AG04450 (cell line): Measurements from ENCODE around the gene VSX2. TPM values are rescaled to one million over a fixed set of nuclear protein-coding genes. Genes with fewer than 3 reads are reported as not detected.

Experiments
- CTCF ChIA-PET: fragments of 300-600, 350-600 bp; formaldehyde crosslinking; extraction: SDS; loops from one replicate; lab custom pipeline; 2022; ENCODE audit warnings: antibody characterized with exemption, inconsistent platforms; lab: Charles Lee
- POLR2A ChIA-PET: fragments of 350-600 bp; formaldehyde crosslinking; extraction: SDS; loops from one replicate; lab custom pipeline; 2021; ENCODE audit warnings: antibody characterized with exemption, inconsistent platforms; lab: Yijun Ruan, JAX
- DNase-seq: peaks from one replicate; pipeline ENCODE4 v3.0.0-alpha.2; 2011; ENCODE audit warnings: low read depth, low spot score
- H3K27ac ChIP-seq: one replicate; pipeline ENCODE4 v1.5.1; 2012; ENCODE audit warnings: low read depth, low read length, control low read depth
- H3K27me3 ChIP-seq: one replicate; pipeline ENCODE4 v1.6.0; 2012; ENCODE audit warnings: low read length; ENCODE audit not compliant: control insufficient read depth, insufficient read depth
- H3K4me3 ChIP-seq: 2 replicates; pipeline ENCODE4 v1.5.1; 2011; ENCODE audit warnings: mild to moderate bottlenecking, low read depth, low read length, control low read depth
- H3K9me3 ChIP-seq: 2 replicates; pipeline ENCODE4 v1.5.1; 2012; ENCODE audit warnings: low read length; ENCODE audit not compliant: control insufficient read depth, insufficient read depth
- CTCF ChIP-seq: IDR thresholded peaks from 2 replicates; pipeline ENCODE4 v1.5.1; 2011; ENCODE audit warnings: low read depth, low read length, control low read depth, inconsistent platforms
- polyA plus RNA-seq: library from polyadenylated mRNA; depleted of rRNA; stranded (reverse); fragments of >200 nt; gene quantifications from 2 replicates; pipeline ENCODE4 v1.2.3, GENCODE V29; 2011

Gene VSX2
- polyA plus RNA-seq, 1 experiment, result not detected

GRCh38 chr14:74216671-74217070 is 22.6 kb upstream of the VSX2 start:
- CTCF ChIA-PET, result interaction anchor here (0.8 to 2.1 kb wide), 5 partner anchors 8 to 78 kb away, joined by 3 to 5 read pairs (median 4); no protein-coding TSS in a partner anchor
- no peak for DNase-seq

GRCh38 chr14:74217672-74218448 is 21.4 kb upstream of the VSX2 start:
- POLR2A ChIA-PET, result no interaction called here
- DNase-seq, result peak; percentile 4
- Histone ChIP-seq H3K4me3 (peak overlapping the region; percentile 25; the same call in 1 of the 2 replicates), H3K9me3 (no peaks in the 10 kb centered on the region), H3K27ac (no peak overlapping the region), H3K27me3 (peaks cover 52% of the 10 kb centered on the region)
- CTCF ChIA-PET, result interaction anchor here (0.6 to 1.8 kb wide), 6 partner anchors 9 to 56 kb away, joined by 3 to 7 read pairs (median 4); no protein-coding TSS in a partner anchor
- peak; percentile 93 for TF ChIP-seq CTCF

More at GRCh38 chr14:74216671-74217070, 22.6 kb upstream of the VSX2 start:
- Histone ChIP-seq H3K27ac (peak overlapping the region; percentile 11), H3K27me3 (peaks cover 45% of the 10 kb centered on the region), H3K9me3 (no peaks in the 10 kb centered on the region), H3K4me3 (no peak overlapping the region)
- POLR2A ChIA-PET, result no interaction called here
- no peak for TF ChIP-seq CTCF

GRCh38 chr14:74218462-74218861 is 20.8 kb upstream of the VSX2 start:
- no peak overlapping the region for H3K4me3 ChIP-seq
- no peak for TF ChIP-seq CTCF
- H3K27ac ChIP-seq, result no peak overlapping the region
- DNase-seq, result no peak
- ChIA-PET POLR2A (no interaction called here), CTCF (interaction anchor here (0.6 to 1.8 kb wide), 6 partner anchors 11 to 56 kb away, joined by 3 to 7 read pairs (median 4); no protein-coding TSS in a partner anchor)
- H3K27me3 ChIP-seq, result peaks cover 51% of the 10 kb centered on the region
- H3K9me3 ChIP-seq, result no peaks in the 10 kb centered on the region

GRCh38 chr14:74219277-74220205 is 19.7 kb upstream of the VSX2 start:
- Histone ChIP-seq H3K9me3 (no peaks in the 10 kb centered on the region), H3K27me3 (peaks cover 53% of the 10 kb centered on the region), H3K27ac (no peak overlapping the region), H3K4me3 (no peak overlapping the region)
- CTCF ChIA-PET, result interaction anchor here (0.6 to 1.8 kb wide), 8 partner anchors 10 to 62 kb away, joined by 3 to 7 read pairs (median 4); no protein-coding TSS in a partner anchor
- POLR2A ChIA-PET, result no interaction called here
- DNase-seq, result no peak
- TF ChIP-seq CTCF, result no peak
